ENCODE results near the gene KCNJ16.

KCNJ16 gene

GRCh38 chr17:70107441-70107840 is 32.4 kb downstream of the KCNJ16 start:
- no peak for TF ChIP-seq CTCF (IDR thresholded peaks at IDR 0.05; ENCODE audit: control insufficient read depth, insufficient read depth, low read depth, low read length, missing control alignments)
- DNase-seq (ENCODE audit: low read depth), result no peak

DNA sequence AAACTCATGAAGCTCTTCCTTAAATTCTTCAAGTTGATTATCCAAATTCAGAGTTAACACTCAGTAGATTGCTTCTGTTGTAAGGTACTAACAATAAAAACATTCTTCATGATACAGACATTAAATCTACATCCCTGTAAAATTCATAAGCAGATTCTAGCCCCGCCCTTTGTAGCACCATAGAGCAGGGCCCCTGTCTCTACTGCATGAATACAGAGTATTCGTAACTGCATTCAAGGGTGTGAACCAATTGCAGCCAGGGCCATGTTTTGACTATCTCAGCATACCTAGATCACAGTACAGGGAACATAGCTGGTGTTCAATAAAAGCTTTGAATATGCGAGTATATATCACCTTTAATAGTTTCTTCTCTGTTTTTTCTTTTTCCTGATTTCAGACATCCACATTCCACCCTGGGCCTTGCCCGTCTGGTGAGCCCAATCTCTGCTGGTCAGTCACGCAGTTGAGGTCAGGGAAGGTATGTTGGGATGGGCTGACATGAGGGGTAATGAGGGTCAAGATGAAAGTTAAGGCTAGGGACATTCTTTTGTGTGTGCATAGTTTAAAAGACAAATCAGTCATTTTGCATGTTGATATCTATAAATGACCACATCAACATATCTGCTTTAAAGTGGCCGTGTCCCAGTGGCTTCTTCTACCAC is 33.0 kb downstream of the KCNJ16 start:
- no peak for DNase-seq (ENCODE audit: low read depth)
- no peak for TF ChIP-seq CTCF (IDR thresholded peaks at IDR 0.05; ENCODE audit: control insufficient read depth, insufficient read depth, low read depth, low read length, missing control alignments)
- no peak overlapping the region for H3K4me3 ChIP-seq (ENCODE audit: control insufficient read depth, low read depth, low read length)

More at GRCh38 chr17:70107441-70107840, 32.4 kb downstream of the KCNJ16 start:
- H3K4me3 ChIP-seq (ENCODE audit: control insufficient read depth, low read depth, low read length), result no peak overlapping the region

DNA sequence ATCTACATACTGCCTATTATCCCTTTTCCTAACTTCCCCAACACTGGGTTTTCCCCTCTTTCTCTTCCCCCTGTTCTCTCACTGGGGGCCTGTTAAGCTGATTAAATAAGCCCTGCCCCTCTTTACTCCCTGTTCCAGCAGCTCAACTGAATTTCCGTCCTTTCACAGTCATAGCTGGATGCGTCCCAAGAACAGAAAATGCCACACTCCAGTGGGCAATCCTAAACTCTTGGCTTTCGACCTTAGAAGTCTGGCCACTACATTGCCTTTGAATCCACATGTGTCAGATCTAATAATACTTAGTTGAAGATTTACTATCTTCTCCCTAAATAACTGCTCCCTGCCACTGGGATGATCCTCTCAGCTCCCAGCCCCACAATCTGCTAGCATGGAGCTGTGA is 34.5 kb downstream of the KCNJ16 start:
- no peak for TF ChIP-seq CTCF (IDR thresholded peaks at IDR 0.05; ENCODE audit: control insufficient read depth, insufficient read depth, low read depth, low read length, missing control alignments)
- no peak for DNase-seq (ENCODE audit: low read depth)
- no peak overlapping the region for H3K4me3 ChIP-seq (ENCODE audit: control insufficient read depth, low read depth, low read length)

GRCh38 chr17:70110443-70110880 is 35.4 kb downstream of the KCNJ16 start:
- H3K4me3 ChIP-seq (ENCODE audit: control insufficient read depth, low read depth, low read length), result no peak overlapping the region
- TF ChIP-seq CTCF (IDR thresholded peaks at IDR 0.05; ENCODE audit: control insufficient read depth, insufficient read depth, low read depth, low read length, missing control alignments), result no peak
- no peak for DNase-seq (ENCODE audit: low read depth)

DNA sequence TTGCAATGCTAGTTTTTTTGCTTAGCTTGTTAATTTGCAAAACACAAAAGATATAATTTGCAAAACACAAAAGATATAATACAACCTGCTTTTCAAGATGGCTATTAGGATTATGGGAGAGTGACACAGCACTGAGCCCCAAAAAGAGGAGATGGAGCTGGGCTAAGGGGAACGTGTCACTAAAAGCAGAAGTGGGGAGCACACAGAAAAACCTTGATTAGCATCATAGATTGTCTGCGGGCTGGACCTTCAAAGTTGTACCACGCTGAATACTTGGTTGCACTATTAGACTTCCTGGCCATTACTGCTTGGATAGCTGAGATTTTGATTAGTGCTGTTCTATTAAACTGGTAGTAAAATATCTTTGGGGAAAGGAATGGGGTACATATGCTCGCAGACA is 36.2 kb downstream of the KCNJ16 start:
- TF ChIP-seq CTCF (IDR thresholded peaks at IDR 0.05; ENCODE audit: control insufficient read depth, insufficient read depth, low read depth, low read length, missing control alignments), result no peak

GRCh38 chr17:70114405-70114804 is 39.4 kb downstream of the KCNJ16 start:
- TF ChIP-seq CTCF (IDR thresholded peaks at IDR 0.05; ENCODE audit: control insufficient read depth, insufficient read depth, low read depth, low read length, missing control alignments), result no peak
- H3K4me3 ChIP-seq (ENCODE audit: control insufficient read depth, low read depth, low read length), result no peak overlapping the region
- no peak for DNase-seq (ENCODE audit: low read depth)

More for the DNA sequence above, 36.2 kb downstream of the KCNJ16 start:
- DNase-seq (ENCODE audit: low read depth), result no peak
- no peak overlapping the region for H3K4me3 ChIP-seq (ENCODE audit: control insufficient read depth, low read depth, low read length)

Data from AG09309 (cell line).